B cell (primary cell): ENCODE measurements around the gene KCNK7. TPM values are rescaled to one million over a fixed set of nuclear protein-coding genes. Genes with fewer than 3 reads are reported as not detected.

ENCODE experiments used
- ATAC-seq: fragments of 200-7000 bp; cut with Tn5 transposase; one replicate; pipeline ENCODE4 v1.10.0; 2021; ENCODE audit warnings: low read depth, mild to moderate bottlenecking, moderate number of reproducible peaks, moderate library complexity
- CTCF ChIA-PET: fragments of 350-600 bp; sonication (Branson Sonifier 250); formaldehyde crosslinking; loops from one replicate; lab custom pipeline; 2021; ENCODE audit warnings: antibody characterized with exemption, inconsistent platforms; lab: Charles Lee
- POLR2A ChIA-PET: fragments of 350-600 bp; sonication (Branson Sonifier 250); formaldehyde crosslinking; loops from one replicate; lab custom pipeline; 2021; ENCODE audit warnings: antibody characterized with exemption; lab: Charles Lee
- DNase-seq: peaks from one replicate; pipeline ENCODE4 v3.0.0; 2013
- H2AFZ ChIP-seq: 2 replicates; pipeline ENCODE4 v1.6.1; 2012; ENCODE audit warnings: mild to moderate bottlenecking, low read depth, low read length; ENCODE audit not compliant: insufficient read depth, poor library complexity, severe bottlenecking
- H3K27ac ChIP-seq, 2 donors: 1 replicate in 1 of 2; 2 replicates in 1 of 2; pipeline ENCODE4 v1.5.1; 2012 to 2013; ENCODE audit warnings: low read length in 2 of 2, mild to moderate bottlenecking in 2 of 2, moderate library complexity in 1 of 2
- H3K27me3 ChIP-seq, 4 experiments: fragments of 200-600 bp in 1 of 4; sonication (generic) in 1 of 4; replicated peaks in 1 of 4; 1 replicate in 2 of 4; 2 replicates in 2 of 4; pipeline versions ENCODE4 v1.6.1 to v1.7.0; 2013 to 2016; ENCODE audit warnings: low read length in 3 of 4, mild to moderate bottlenecking in 2 of 4, mixed read lengths in 1 of 4, moderate library complexity in 1 of 4; ENCODE audit not compliant: insufficient read depth in 4 of 4, control insufficient read depth in 3 of 4; ENCODE audit errors: control extremely low read depth in 1 of 4
- H3K36me3 ChIP-seq, 2 experiments: replicated peaks in 1 of 2; 1 replicate in 1 of 2; 2 replicates in 1 of 2; pipeline versions ENCODE4 v1.6.1 to v1.7.1; 2013; ENCODE audit warnings: low read length in 1 of 2; ENCODE audit not compliant: insufficient read depth in 2 of 2, control insufficient read depth in 1 of 2; ENCODE audit errors: control extremely low read depth in 1 of 2, extremely low read depth in 1 of 2
- H3K4me1 ChIP-seq, 2 donors: fragments of 200-600 bp in 1 of 2; sonication (generic) in 1 of 2; 1 replicate in 1 of 2; 2 replicates in 1 of 2; pipeline versions ENCODE4 v1.5.1 to v1.6.1; 2013 to 2017; ENCODE audit warnings: low read length in 2 of 2; ENCODE audit not compliant: control insufficient read depth in 2 of 2, insufficient read depth in 2 of 2
- H3K4me2 ChIP-seq: replicated peaks from 2 replicates; pipeline ENCODE3; 2012; ENCODE audit warnings: mild to moderate bottlenecking, low read depth, low read length; ENCODE audit not compliant: poor library complexity, severe bottlenecking
- H3K4me3 ChIP-seq, 5 experiments: fragments of 200-600 bp in 1 of 5; sonication (generic) in 1 of 5; 1 replicate in 3 of 5; 2 replicates in 2 of 5; pipeline versions ENCODE4 v1.5.1 to v1.7.0; 2011 to 2016; ENCODE audit warnings: low read length in 4 of 5, mild to moderate bottlenecking in 4 of 5, low read depth in 2 of 5, control low read depth in 1 of 5, moderate library complexity in 1 of 5; ENCODE audit not compliant: insufficient read depth in 1 of 5; ENCODE audit errors: control extremely low read depth in 1 of 5, extremely low read depth in 1 of 5
- H3K79me2 ChIP-seq: fragments of 200-600 bp; sonication (generic); one replicate; pipeline ENCODE4 v1.6.0; 2016; ENCODE audit warnings: low read length; ENCODE audit not compliant: control insufficient read depth, insufficient read depth
- H3K9ac ChIP-seq: fragments of 200-600 bp; sonication (generic); 2 replicates; pipeline ENCODE4 v1.6.1; 2017; ENCODE audit warnings: mild to moderate bottlenecking, low read length, moderate library complexity
- H3K9me3 ChIP-seq, 3 donors: one replicate each; pipeline versions ENCODE4 v1.6.1 to v1.7.1; 2013; ENCODE audit warnings: low read length in 2 of 3; ENCODE audit not compliant: control insufficient read depth in 2 of 3, insufficient read depth in 1 of 3; ENCODE audit errors: control extremely low read depth in 1 of 3
- H4K20me1 ChIP-seq: 2 replicates; pipeline ENCODE4 v1.6.0; 2012; ENCODE audit warnings: mild to moderate bottlenecking, low read length; ENCODE audit not compliant: insufficient read depth, control insufficient read depth, poor library complexity, severe bottlenecking
- H3K27ac Mint-ChIP-seq: one replicate; pipeline ENCODE4 v1.8.0; 2021; ENCODE audit warnings: mixed read lengths
- H3K27me3 Mint-ChIP-seq: one replicate; pipeline ENCODE4 v1.8.0; 2021; ENCODE audit warnings: mixed read lengths
- H3K4me1 Mint-ChIP-seq: one replicate; pipeline ENCODE4 v1.8.0; 2021; ENCODE audit warnings: mixed read lengths
- H3K4me3 Mint-ChIP-seq: one replicate; pipeline ENCODE4 v1.8.0; 2021; ENCODE audit warnings: mixed read lengths
- H3K9me3 Mint-ChIP-seq: one replicate; pipeline ENCODE4 v1.8.0; 2022; ENCODE audit warnings: mixed read lengths; ENCODE audit not compliant: insufficient read depth
- CTCF ChIP-seq: fragments of 200-600 bp; IDR thresholded peaks from one replicate; pipeline ENCODE4 v1.8.0; 2022; ENCODE audit warnings: antibody characterized with exemption, mild to moderate bottlenecking
- EZH2 ChIP-seq: IDR thresholded peaks from 2 replicates; pipeline ENCODE4 v1.6.1; 2012; ENCODE audit warnings: borderline replicate concordance, low read depth, mild to moderate bottlenecking, moderate library complexity, low read length; ENCODE audit not compliant: insufficient read depth, poor library complexity, severe bottlenecking
- WGBS: methylation state at CpG from one replicate; pipeline ENCODE4 v1.1.5; 2013; ENCODE audit warnings: missing lambda C conversion rate; ENCODE audit not compliant: insufficient coverage; 5-methylcytosine and 5-hydroxymethylcytosine counted together
- intact Hi-C: fragments of 100-400 bp; cut with micrococcal nuclease; formaldehyde crosslinking; loops from one replicate; pipeline ENCODE4 v1.10.0; 2022
- polyA plus RNA-seq: library from polyadenylated mRNA; depleted of rRNA; stranded (reverse); fragments of >200 nt; gene quantifications from 2 replicates; pipeline ENCODE4 v1.2.3, GENCODE V29; 2012
- total RNA-seq, 2 donors: library from RNA; stranded (reverse); fragments of 120-200 nt in 1 of 2; gene quantifications; 1 replicate in 1 of 2; 2 replicates in 1 of 2; pipeline versions ENCODE4 v1.2.3 to v1.2.4, GENCODE V29; 2013 to 2022

KCNK7 gene
- total and polyA plus RNA-seq, 2 donors (not counting 1 experiment from before 2014, with no cell fraction given) = 2.2 to 3.5 TPM

- peak overlapping the region; percentile 37 to 92 (median 88) for H3K4me3 ChIP-seq
- no peaks in the 10 kb centered on the region for H3K9me3 ChIP-seq
- TF ChIP-seq EZH2 (no peak), CTCF (no peak)
- peaks cover 27 to 35% of the 10 kb centered on the region in 2 donors for H3K4me1 ChIP-seq
- peak overlapping the region; percentile 48 to 89 for H3K27ac ChIP-seq
- DNase-seq (no peak), ATAC-seq (no peak)
- no peak overlapping the region for H2AFZ ChIP-seq
- intact Hi-C loops = loop anchor here (5.0 to 10.0 kb wide), 2 partner anchors 484 to 502 kb away; partner anchors contain the start of genes SYVN1, TM7SF2 and ZNHIT2
- peak overlapping the region; percentile 92 for H3K9ac ChIP-seq
- peaks cover 81% of the 10 kb centered on the region for H3K79me2 ChIP-seq
- peaks cover 0 to 53% of the 10 kb centered on the region in 2 experiments for H3K36me3 ChIP-seq
- H3K27me3 Mint-ChIP-seq = no peaks in the 10 kb centered on the region
- H3K27ac Mint-ChIP-seq = peak overlapping the region; percentile 94
- peak overlapping the region; percentile 84 for H3K4me2 ChIP-seq
- H3K4me1 Mint-ChIP-seq = peaks cover 39% of the 10 kb centered on the region
- no peaks in the 10 kb centered on the region for H3K9me3 Mint-ChIP-seq
- H3K27me3 ChIP-seq = no peaks in the 10 kb centered on the region
- ChIA-PET CTCF (interaction anchor here (0.6 to 1.5 kb wide), 3 partner anchors 10 to 443 kb away, joined by 3 to 8 read pairs (median 3); no protein-coding TSS in a partner anchor), POLR2A (interaction anchor here (0.6 to 1.1 kb wide), 3 partner anchors 22 to 95 kb away, joined by 3 to 5 read pairs (median 3); no protein-coding TSS in a partner anchor)
- WGBS = 79% methylated on average over 9 of the region's 10 CpGs
- H4K20me1 ChIP-seq = peaks cover 54% of the 10 kb centered on the region
- H3K4me3 Mint-ChIP-seq = peak overlapping the region; percentile 94
Measured at GRCh38 chr11:65616575-65617001, 21.0 kb upstream of the KCNK7 start.
